GM19467 (cell line): ENCODE measurements around the gene COPG2.
"Not testable (repeated sequence)": the region's sequence is repeated elsewhere in the genome, so short reads cannot be mapped to it uniquely, and the experiment has no call there.

Experiments
- ATAC-seq: cut with Tn5 transposase; IDR thresholded peaks from one replicate; pipeline ENCODE4 v1.9.1; 2021; ENCODE audit warnings: mild to moderate bottlenecking, moderate library complexity; ENCODE audit not compliant: unreplicated experiment

COPG2 gene

GRCh38 chr7:130654850-130655249 is 13.7 kb downstream of the COPG2 start:
- ATAC-seq, result no peak

DNA sequence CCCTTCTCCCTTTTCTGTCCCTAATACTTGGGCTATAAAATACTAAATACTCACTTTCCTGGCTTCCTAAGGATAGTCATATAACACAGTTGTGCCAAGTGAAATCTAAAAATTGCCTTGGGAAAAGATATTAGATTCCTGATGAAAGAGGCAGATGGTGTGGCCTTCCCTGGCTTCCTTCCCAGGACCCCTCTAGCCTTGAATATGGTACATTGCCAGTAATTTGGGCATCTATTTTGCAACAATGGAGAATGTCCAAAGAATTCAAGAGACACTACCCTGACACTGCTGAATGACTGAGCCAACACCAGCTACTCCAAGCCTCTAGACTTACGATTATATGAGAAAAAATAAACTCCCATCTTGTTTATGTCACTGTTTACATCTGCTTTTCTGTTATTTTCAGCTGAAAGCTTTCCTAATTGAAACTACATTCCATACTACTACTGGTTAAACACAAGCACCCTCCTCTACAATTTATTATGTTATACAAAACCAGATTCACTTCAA is 17.9 kb downstream of the COPG2 start:
- no peak for ATAC-seq

- no peak for ATAC-seq
Measured at GRCh38 chr7:130649004-130649790, 19.4 kb downstream of the COPG2 start.

DNA sequence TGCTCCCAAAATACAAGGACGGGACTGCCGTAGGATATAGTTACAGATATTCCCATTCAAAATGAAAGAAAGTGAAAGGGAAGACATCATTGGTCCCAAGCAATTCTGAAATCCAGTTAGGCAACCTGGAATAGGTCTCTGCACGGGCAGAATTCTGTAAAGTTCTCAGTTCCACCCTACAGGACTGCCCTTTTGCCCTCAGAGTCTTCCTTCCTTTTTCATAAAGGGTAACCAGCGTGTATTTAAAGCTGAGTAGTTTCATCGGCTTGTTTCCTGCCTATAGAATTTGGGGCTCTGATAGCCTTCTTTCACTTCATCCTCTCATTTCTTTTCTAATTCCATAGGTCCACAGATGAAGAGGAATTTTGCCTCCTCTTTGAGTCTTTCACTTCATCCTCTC is 20.0 kb downstream of the COPG2 start:
- ATAC-seq, result no peak

DNA sequence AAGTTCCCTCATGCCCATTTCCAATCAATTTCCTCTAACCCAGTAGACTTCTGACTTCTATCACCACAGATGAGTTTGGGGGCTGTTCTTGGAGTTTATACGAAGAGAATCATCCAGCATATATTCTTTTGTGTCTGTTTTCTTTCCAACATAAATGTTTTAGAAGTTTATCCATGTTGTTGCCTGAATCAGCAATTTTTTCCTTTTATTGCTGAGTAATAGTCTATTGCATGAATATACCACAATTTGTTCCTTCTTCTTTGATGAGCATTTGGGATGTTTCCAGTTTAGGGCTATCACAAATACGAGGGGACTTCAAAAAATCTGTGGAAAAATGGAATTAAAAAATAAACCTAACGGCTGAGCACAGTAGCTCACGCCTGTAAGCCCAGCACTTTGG is 26.2 kb downstream of the COPG2 start:
- ATAC-seq, result no peak

GRCh38 chr7:130641497-130641896 is 27.1 kb downstream of the COPG2 start:
- no peak for ATAC-seq

DNA sequence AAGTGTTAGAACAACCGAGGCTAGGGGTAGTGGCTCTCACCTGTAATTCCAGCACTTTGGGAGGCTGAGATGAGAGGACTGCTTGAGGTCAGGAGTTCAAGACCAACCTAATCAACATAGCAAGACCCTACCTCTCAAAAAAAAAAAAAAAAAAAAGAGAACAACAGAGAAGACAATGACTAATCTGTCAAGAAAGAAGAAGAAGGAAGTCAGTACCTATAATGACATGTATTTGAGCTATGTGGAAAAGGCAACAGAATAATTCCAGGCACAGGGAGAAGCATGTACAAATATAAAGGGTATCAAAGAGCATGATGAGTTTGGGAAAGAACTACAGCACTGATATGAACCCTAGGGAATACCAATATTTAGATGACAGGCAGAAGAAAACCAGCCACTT is 27.5 kb downstream of the COPG2 start:
- ATAC-seq, result no peak

DNA sequence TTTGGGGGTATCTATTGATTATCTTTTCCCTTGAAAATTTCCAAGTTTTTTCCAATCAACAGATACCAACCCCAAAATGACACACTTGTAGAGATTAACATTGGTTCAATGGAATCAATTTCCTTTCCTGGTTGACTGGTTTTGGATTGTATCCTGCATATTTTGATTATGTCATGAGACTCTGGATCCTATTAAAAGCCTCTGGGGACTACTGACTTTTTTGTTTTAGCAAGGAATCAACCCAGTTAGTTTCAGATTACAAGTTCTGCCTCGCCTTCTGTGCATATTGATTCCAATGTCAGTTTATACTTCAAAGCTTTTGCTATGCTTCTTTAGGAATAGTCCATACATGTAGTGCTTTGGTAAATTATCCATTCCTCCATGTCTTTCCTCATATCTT is 29.2 kb downstream of the COPG2 start:
- no peak for ATAC-seq

GRCh38 chr7:130632111-130632510 is 36.4 kb downstream of the COPG2 start:
- no peak for ATAC-seq

DNA sequence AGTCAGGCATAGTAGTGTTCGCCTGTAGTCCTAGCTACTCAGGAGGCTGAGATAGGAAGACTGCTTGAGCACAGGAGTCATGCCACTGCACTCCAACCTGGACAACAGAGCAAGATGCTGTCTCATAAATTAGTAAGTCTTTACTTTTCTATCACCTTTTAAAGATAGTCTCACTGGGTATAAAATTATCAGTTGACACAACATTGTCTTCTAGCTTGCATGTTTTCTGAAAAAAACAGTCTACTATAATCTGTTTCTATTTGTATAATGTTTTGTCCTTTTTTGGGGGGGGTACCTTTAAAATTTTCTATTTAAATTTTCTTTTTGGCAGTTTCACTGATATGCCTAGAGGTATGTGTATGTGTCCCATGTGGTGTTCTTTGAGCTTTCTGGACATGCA is 39.6 kb downstream of the COPG2 start:
- ATAC-seq, result no peak

GRCh38 chr7:130627775-130628174 is 40.8 kb downstream of the COPG2 start:
- no peak for ATAC-seq

GRCh38 chr7:130622866-130623265 is 45.7 kb downstream of the COPG2 start:
- ATAC-seq, result no peak

DNA sequence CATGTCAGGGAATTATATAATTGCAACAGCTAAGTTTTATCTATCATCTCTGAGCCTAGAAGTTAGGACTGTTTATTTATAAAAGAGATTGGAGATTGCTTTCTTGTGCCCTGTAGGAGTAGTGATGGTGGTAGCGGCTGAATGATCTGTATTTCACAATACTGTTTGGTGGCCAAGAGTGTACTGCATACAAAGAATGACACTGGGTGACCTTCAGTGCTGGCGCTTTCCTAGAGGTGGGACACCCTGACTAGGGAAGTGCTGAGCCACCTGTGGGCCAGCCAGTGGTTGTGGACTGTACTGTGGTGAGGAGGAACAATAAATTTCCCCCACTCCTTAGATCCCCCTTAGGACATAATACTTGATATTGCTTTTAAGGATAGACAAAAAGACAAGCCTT is 53.0 kb downstream of the COPG2 start:
- ATAC-seq, result no peak

GRCh38 chr7:130614449-130614848 is 54.1 kb downstream of the COPG2 start:
- no peak for ATAC-seq

- no peak for ATAC-seq
Measured at GRCh38 chr7:130611218-130611617, 57.3 kb downstream of the COPG2 start.

- ATAC-seq, result not testable (repeated sequence)
Measured at GRCh38 chr7:130607066-130607465, 61.5 kb downstream of the COPG2 start.

GRCh38 chr7:130606161-130606560 is 62.4 kb downstream of the COPG2 start:
- no peak for ATAC-seq

- ATAC-seq, result no peak
Measured at GRCh38 chr7:130598056-130598455, 70.5 kb downstream of the COPG2 start.

GRCh38 chr7:130595986-130596385 is 72.6 kb downstream of the COPG2 start:
- no peak for ATAC-seq

DNA sequence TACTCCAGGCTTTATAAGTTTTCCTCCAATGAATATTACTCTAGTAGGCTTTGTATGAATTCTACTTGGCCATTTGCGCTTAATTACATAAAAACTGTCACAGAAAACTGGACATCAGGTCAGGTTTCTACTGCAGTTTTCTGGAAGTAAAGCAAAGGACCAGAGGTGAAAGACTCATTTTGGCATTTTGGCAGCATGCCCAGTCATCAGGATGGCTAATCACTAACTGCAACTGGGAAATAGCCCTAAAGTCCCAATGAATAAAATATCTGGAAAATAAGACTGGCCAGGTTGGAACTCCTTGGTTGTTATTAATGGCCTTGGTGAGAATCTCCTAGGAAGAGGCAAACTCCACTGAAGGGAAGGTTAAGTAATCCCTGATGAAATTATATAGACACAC is 75.5 kb downstream of the COPG2 start:
- ATAC-seq, result no peak

DNA sequence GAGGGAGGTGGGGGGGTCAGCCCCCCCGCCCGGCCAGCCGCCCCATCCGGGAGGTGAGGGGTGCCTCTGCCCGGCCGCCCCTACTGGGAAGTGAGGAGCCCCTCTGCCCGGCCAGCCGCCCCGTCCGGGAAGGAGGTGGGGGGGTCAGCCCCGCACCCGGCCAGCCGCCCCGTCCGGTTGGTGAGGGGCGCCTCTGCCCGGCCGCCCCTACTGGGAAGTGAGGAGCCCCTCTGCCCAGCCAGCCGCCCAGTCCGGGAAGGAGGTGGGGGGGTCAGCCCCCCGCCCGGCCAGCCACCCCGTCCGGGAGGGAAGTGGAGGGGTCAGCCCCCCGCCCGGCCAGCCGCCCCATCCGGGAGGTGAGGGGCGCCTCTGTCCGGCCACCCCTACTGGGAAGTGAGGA is 77.1 kb downstream of the COPG2 start:
- ATAC-seq, result not testable (repeated sequence)

- not testable (repeated sequence) for ATAC-seq
Measured at GRCh38 chr7:130585932-130586331, 82.6 kb downstream of the COPG2 start.

GRCh38 chr7:130575110-130575509 is 93.4 kb downstream of the COPG2 start:
- not testable (repeated sequence) for ATAC-seq
